SK-N-SH (cell line): Measurements from ENCODE around the gene M6PR. TPM values are rescaled to one million over a fixed set of nuclear protein-coding genes. Genes with fewer than 3 reads are reported as not detected.
A peak's percentile ranks its signal among the peaks of the same experiment; 100 is the strongest.
"Not testable (repeated sequence)": the region's sequence is repeated elsewhere in the genome, so short reads cannot be mapped to it uniquely, and the experiment has no call there.

Experiments
- CTCF ChIA-PET: fragments of 300-600, 350-600 bp; formaldehyde crosslinking; extraction: SDS; loops from one replicate; lab custom pipeline; 2021; lab: Yijun Ruan, JAX
- POLR2A ChIA-PET: fragments of 350-600 bp; sonication (Branson Sonifier 250); formaldehyde crosslinking; extraction: SDS; loops from one replicate; lab custom pipeline; 2020; ENCODE audit warnings: antibody characterized with exemption, inconsistent platforms; lab: Yijun Ruan, JAX
- DNase-seq: peaks from one replicate; pipeline ENCODE4 v3.0.0; 2012
- H2AFZ ChIP-seq: fragments of 200-600 bp; sonication (generic); 2 replicates; pipeline ENCODE4 v1.8.1; 2016; ENCODE audit warnings: antibody characterized with exemption, mild to moderate bottlenecking, low read depth
- H3F3A ChIP-seq: fragments of 200-600 bp; sonication (generic); replicated peaks from 2 replicates; pipeline ENCODE3; 2016; ENCODE audit warnings: antibody characterized with exemption, mild to moderate bottlenecking; ENCODE audit not compliant: insufficient read depth
- H3K27ac ChIP-seq, 2 experiments: fragments of 200-500 bp in 1 of 2; fragments of 200-600 bp in 1 of 2; sonication (Bioruptor generic) in 1 of 2; sonication (generic), shearing (Covaris generic) in 1 of 2; 2 replicates each; pipeline versions ENCODE4 v1.5.1 to v1.6.1; 2014 to 2016; ENCODE audit warnings: low read depth in 2 of 2, inconsistent platforms in 1 of 2, low read length in 1 of 2, mild to moderate bottlenecking in 1 of 2, mixed read lengths in 1 of 2
- H3K27me3 ChIP-seq: fragments of 200-600 bp; sonication (generic), shearing (Covaris generic); 2 replicates; pipeline ENCODE4 v1.6.1; 2016; ENCODE audit warnings: mixed run types; ENCODE audit not compliant: insufficient read depth
- H3K36me3 ChIP-seq, 2 experiments: fragments of 200-500 bp in 1 of 2; fragments of 200-600 bp in 1 of 2; sonication (Bioruptor generic) in 1 of 2; sonication (generic) in 1 of 2; replicated peaks in 1 of 2; 2 replicates each; pipeline versions ENCODE3 to v1.5.1; 2014 to 2016; ENCODE audit warnings: low read length in 1 of 2, mild to moderate bottlenecking in 1 of 2; ENCODE audit not compliant: insufficient read depth in 2 of 2, control insufficient read depth in 1 of 2
- H3K4me1 ChIP-seq, 2 experiments: fragments of 200-500 bp in 1 of 2; fragments of 200-600 bp in 1 of 2; sonication (Bioruptor generic) in 1 of 2; sonication (generic), shearing (Covaris generic) in 1 of 2; 2 replicates each; pipeline versions ENCODE4 v1.5.1 to v1.6.1; 2014 to 2016; ENCODE audit warnings: low read depth in 1 of 2, low read length in 1 of 2, mixed run types in 1 of 2; ENCODE audit not compliant: insufficient read depth in 2 of 2, control insufficient read depth in 1 of 2
- H3K4me2 ChIP-seq: fragments of 200-600 bp; sonication (generic), shearing (Covaris generic); 2 replicates; pipeline ENCODE4 v1.6.1; 2017; ENCODE audit warnings: mixed run types
- H3K4me3 ChIP-seq, 2 experiments: fragments of 200-500 bp in 1 of 2; fragments of 200-600 bp in 1 of 2; sonication (Bioruptor generic) in 1 of 2; sonication (generic), shearing (Covaris generic) in 1 of 2; 2 replicates each; pipeline versions ENCODE4 v1.5.1 to v1.8.1; 2014 to 2016; ENCODE audit warnings: low read depth in 2 of 2, inconsistent platforms in 1 of 2, low read length in 1 of 2, mild to moderate bottlenecking in 1 of 2, mixed read lengths in 1 of 2, moderate library complexity in 1 of 2
- H3K79me2 ChIP-seq: fragments of 200-600 bp; sonication (generic); 2 replicates; pipeline ENCODE4 v1.8.1; 2017; ENCODE audit warnings: mild to moderate bottlenecking; ENCODE audit not compliant: insufficient read depth
- H3K9ac ChIP-seq: fragments of 200-600 bp; sonication (generic); 2 replicates; pipeline ENCODE4 v1.6.1; 2017; ENCODE audit warnings: mixed run types
- H3K9me2 ChIP-seq: fragments of 200-600 bp; sonication (generic); 2 replicates; pipeline ENCODE4 v1.6.1; 2017; ENCODE audit warnings: mixed run types
- H3K9me3 ChIP-seq: fragments of 200-600 bp; sonication (generic); 2 replicates; pipeline ENCODE4 v1.6.1; 2017; ENCODE audit warnings: mixed run types, mild to moderate bottlenecking, moderate library complexity
- H4K20me1 ChIP-seq: fragments of 200-600 bp; sonication (generic); 2 replicates; pipeline ENCODE4 v1.6.1; 2017; ENCODE audit warnings: mild to moderate bottlenecking, mixed run types; ENCODE audit not compliant: insufficient read depth
- EZH2phosphoT487 ChIP-seq: fragments of 200-600 bp; sonication (generic); IDR thresholded peaks from 2 replicates; pipeline ENCODE4 v1.6.1; 2017; ENCODE audit warnings: low read depth, mixed run types, mild to moderate bottlenecking, antibody characterized with exemption, moderate library complexity, borderline replicate concordance
- GABPA ChIP-seq: IDR thresholded peaks from 2 replicates; pipeline ENCODE4 v1.4.0; 2012; ENCODE audit warnings: low read depth, mild to moderate bottlenecking
- MXI1 ChIP-seq: IDR thresholded peaks from 2 replicates; pipeline ENCODE4 v1.6.1; 2012; ENCODE audit warnings: mild to moderate bottlenecking, low read depth, low read length, improper control_type of control experiment
- POLR2AphosphoS5 ChIP-seq: IDR thresholded peaks from 2 replicates; pipeline ENCODE4 v1.6.1; 2012; ENCODE audit warnings: low read depth, low read length
- TCF12 ChIP-seq: IDR thresholded peaks from 2 replicates; pipeline ENCODE4 v1.4.0; 2012
- YY1 ChIP-seq: IDR thresholded peaks from 2 replicates; pipeline ENCODE4 v1.4.0; 2012; ENCODE audit warnings: low read depth, mild to moderate bottlenecking
- WGBS: methylation state at CpG from one replicate; pipeline ENCODE4 v1.1.6; 2017; ENCODE audit warnings: low lambda C conversion rate; 5-methylcytosine and 5-hydroxymethylcytosine counted together
- polyA plus RNA-seq, 3 experiments: library from polyadenylated mRNA; depleted of rRNA; stranded (reverse); fragments of >200 nt; gene quantifications; 2 replicates each; pipeline ENCODE4 v1.2.3, GENCODE V29; 2012
- TF ChIP-seq, protein P1 (sequence below): fragments of 200-600 bp; sonication (generic); IDR thresholded peaks from 2 replicates; pipeline ENCODE4 v1.6.1; 2017; ENCODE audit warnings: antibody characterized with exemption, mild to moderate bottlenecking, moderate library complexity
- TF ChIP-seq, protein P2 (sequence below): IDR thresholded peaks from 2 replicates; pipeline ENCODE4 v1.4.0; 2012; ENCODE audit warnings: low read depth, borderline replicate concordance
- TF ChIP-seq, protein P3 (sequence below): IDR thresholded peaks from 2 replicates; pipeline ENCODE4 v1.4.0; 2012; ENCODE audit warnings: low read depth

Gene M6PR
- polyA plus RNA-seq, 1 of the 3 experiments (the other 2 are of a cell fraction) = 132 TPM

DNA sequence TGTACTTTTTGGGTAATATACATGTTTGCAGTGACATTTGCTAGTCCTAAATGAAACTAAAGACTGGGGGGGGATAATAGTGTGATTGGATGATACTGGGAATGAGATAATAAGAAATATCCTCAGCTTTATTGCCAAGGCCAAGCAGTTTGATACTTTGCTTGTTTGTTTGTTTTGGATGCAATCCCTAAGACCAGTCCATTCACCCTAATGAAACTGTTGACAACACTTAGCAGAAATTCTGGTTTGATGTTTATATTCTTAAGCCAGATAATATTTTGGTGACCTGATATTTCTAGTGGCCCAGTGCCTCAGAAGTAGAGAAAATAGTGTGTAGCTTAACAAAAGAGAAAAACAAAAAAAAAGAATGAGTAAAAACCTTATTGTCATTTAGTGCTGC is 33.3 kb downstream of the M6PR start (continued):
- TF ChIP-seq, protein P1, sequence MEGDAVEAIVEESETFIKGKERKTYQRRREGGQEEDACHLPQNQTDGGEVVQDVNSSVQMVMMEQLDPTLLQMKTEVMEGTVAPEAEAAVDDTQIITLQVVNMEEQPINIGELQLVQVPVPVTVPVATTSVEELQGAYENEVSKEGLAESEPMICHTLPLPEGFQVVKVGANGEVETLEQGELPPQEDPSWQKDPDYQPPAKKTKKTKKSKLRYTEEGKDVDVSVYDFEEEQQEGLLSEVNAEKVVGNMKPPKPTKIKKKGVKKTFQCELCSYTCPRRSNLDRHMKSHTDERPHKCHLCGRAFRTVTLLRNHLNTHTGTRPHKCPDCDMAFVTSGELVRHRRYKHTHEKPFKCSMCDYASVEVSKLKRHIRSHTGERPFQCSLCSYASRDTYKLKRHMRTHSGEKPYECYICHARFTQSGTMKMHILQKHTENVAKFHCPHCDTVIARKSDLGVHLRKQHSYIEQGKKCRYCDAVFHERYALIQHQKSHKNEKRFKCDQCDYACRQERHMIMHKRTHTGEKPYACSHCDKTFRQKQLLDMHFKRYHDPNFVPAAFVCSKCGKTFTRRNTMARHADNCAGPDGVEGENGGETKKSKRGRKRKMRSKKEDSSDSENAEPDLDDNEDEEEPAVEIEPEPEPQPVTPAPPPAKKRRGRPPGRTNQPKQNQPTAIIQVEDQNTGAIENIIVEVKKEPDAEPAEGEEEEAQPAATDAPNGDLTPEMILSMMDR = no peak
- TF ChIP-seq, protein P2, sequence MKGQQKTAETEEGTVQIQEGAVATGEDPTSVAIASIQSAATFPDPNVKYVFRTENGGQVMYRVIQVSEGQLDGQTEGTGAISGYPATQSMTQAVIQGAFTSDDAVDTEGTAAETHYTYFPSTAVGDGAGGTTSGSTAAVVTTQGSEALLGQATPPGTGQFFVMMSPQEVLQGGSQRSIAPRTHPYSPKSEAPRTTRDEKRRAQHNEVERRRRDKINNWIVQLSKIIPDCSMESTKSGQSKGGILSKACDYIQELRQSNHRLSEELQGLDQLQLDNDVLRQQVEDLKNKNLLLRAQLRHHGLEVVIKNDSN = no peak
- no peak for TF ChIP-seq POLR2AphosphoS5

DNA sequence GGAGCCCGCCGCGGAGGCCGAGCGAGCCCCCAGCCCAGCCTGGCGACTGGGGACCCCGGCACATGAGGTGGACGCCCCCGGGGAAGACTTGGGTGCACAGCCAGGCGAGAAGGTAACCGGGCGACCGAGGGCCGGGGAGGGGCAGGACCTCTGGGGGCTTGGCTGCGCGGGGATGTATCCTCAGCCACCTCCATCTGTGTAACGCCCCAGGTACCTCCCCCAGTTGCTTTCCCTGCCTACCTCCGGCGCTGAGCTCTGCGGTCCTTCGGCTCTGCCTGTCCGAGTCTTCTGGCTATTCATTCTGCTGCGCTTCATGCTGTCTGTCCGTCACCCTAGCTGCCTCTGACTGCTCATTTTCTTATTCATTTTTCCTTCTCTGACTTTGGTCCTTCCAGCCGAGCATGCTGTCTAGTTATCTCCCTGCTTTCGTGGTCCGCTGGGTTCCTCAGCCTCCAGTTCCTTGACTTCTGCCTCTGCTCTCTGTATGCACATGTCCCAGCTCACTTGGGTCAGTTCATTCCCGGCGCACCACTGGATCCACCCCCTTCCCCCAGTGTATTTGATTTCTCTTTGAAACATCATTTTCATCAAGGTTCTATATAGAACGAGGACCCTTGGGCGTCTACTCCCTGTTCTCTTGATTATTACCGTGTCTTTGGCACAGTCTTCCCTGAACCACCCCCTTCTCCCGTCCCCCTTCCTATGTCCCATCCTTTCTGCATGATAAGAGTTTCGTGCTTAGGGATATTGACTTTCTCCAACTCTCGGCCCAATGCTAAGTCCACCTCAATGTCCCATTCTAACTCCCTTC is 34.5 kb downstream of the M6PR start:
- H3K4me3 ChIP-seq = peak overlapping the region; percentile 74 to 89
- H3K4me2 ChIP-seq = peak overlapping the region; percentile 88
- no peaks in the 10 kb centered on the region for H3K9me2 ChIP-seq
- no peaks in the 10 kb centered on the region for H3K9me3 ChIP-seq
- peaks cover 4 to 16% of the 10 kb centered on the region in 2 experiments for H3K36me3 ChIP-seq
- H3K4me1 ChIP-seq = peaks cover 15 to 16% of the 10 kb centered on the region in 2 experiments; a peak in 3 of 4 replicates
- POLR2A ChIA-PET = interaction anchor here (1.3 to 2.3 kb wide), 2 partner anchors 35 to 227 kb away, joined by 4 to 19 read pairs; partner anchors contain the start of gene M6PR
- TF ChIP-seq EZH2phosphoT487 = no peak
- TF ChIP-seq TCF12 = no peak
- peak; percentile 71 for TF ChIP-seq MXI1
- TF ChIP-seq, protein P3, sequence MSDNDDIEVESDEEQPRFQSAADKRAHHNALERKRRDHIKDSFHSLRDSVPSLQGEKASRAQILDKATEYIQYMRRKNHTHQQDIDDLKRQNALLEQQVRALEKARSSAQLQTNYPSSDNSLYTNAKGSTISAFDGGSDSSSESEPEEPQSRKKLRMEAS = peak; percentile 8; the same call in 1 of the 2 replicates
- TF ChIP-seq, all 33 proteins: peak for 2
- Histone ChIP-seq H2AFZ (peak overlapping the region; percentile 78), H3K27me3 (no peaks in the 10 kb centered on the region), H4K20me1 (no peaks in the 10 kb centered on the region), H3K79me2 (peaks cover 28% of the 10 kb centered on the region), H3K27ac (peak overlapping the region; percentile 83 to 95), H3F3A (peaks cover 11% of the 10 kb centered on the region), H3K9ac (peak overlapping the region; percentile 56)
- 2% methylated on average over 18 of the region's 35 CpGs for WGBS
- CTCF ChIA-PET = interaction anchor here (0.7 to 3.8 kb wide), 5 partner anchors 24 to 200 kb away, joined by 3 to 26 read pairs (median 6); partner anchors contain the start of gene M6PR
- peak; percentile 83 for DNase-seq

DNA sequence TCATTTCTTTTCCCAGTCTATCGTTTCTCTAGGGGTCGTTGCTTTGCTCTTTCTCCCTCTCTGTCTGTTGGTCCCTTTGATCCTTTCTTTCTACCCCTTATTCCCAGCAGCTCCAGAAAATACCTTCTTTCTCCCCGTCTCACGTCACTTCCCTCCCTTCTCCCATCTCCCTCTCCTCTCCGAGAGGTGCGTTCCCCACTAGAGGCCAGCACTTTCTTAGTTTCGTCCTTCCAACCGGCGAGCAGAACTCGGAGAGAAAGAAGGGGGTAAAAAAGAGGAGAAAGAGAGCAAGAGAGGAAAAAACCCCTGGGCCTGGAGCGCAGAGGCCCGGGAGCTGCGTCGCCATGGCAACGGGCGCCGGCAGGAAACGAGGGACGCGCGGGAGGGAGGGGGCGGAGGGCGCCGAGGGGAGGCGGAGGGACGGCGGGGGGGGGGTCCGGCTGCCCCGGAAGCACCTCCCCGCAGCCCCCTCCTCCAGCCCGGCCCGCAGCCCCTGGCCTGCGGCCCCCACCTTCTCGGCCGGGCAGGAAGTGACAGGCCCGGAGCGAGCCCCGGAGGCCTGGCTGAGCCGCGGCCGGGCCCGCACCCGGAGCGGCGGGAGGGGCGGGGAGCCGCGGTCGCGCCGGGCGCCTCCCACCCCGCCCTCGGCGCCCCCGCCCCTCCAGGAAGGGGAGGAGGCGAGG is 35.3 kb downstream of the M6PR start, which contains the start of gene PHC1:
Gene PHC1, plus strand, starts transcription at position 477 of the 683 bp plus-strand sequence. CDS start 3,169 bp downstream, outside the sequence.
- WGBS = 1% methylated on average over 26 of the region's 57 CpGs
- peak within 1 kb of the TSS; percentile 88 for H3K4me2 ChIP-seq
- DNase-seq = peak; percentile 97

More for the DNA sequence above, 35.3 kb downstream of the M6PR start, which contains the start of gene PHC1:
- H3F3A ChIP-seq = peaks cover 11% of the 10 kb centered on the region
- H3K4me3 ChIP-seq = peak within 1 kb of the TSS; percentile 74 to 89
- TF ChIP-seq POLR2AphosphoS5 = peak; percentile 18; the same call in 1 of the 2 replicates
- TF ChIP-seq, protein P1 = peak; percentile 57
- TF ChIP-seq MXI1 = 0 out of 2 replicates have a peak, but pooled peaks have one; percentile 40
- peak; percentile 53; the same call in 1 of the 2 replicates for TF ChIP-seq GABPA
- TF ChIP-seq YY1 = peak; percentile 56; the same call in 1 of the 2 replicates
- peak within 1 kb of the TSS; percentile 88 for H3K9ac ChIP-seq
- H3K27ac ChIP-seq = peak within 1 kb of the TSS; percentile 95 to 97
- ChIA-PET POLR2A (interaction anchor here (1.3 to 2.3 kb wide), 2 partner anchors 36 to 227 kb away, joined by 4 to 19 read pairs; partner anchors contain the start of gene M6PR), CTCF (interaction anchor here (0.6 to 3.8 kb wide), 7 partner anchors 10 to 199 kb away, joined by 3 to 26 read pairs (median 4); partner anchors contain the start of gene M6PR)
- not testable (repeated sequence) for H3K9me3 ChIP-seq, H4K20me1 ChIP-seq, H3K27me3 ChIP-seq, H3K9me2 ChIP-seq
- H3K36me3 ChIP-seq = peaks cover 4 to 11% of the 10 kb centered on the region in 2 experiments
- H3K79me2 ChIP-seq = peaks cover 28% of the 10 kb centered on the region
- peak within 1 kb of the TSS; percentile 99 for H2AFZ ChIP-seq
- H3K4me1 ChIP-seq = peaks cover 15 to 16% of the 10 kb centered on the region in 2 experiments; a peak in 3 of 4 replicates
